Measurements from ENCODE around the gene ARAP1.

ARAP1 gene

DNA sequence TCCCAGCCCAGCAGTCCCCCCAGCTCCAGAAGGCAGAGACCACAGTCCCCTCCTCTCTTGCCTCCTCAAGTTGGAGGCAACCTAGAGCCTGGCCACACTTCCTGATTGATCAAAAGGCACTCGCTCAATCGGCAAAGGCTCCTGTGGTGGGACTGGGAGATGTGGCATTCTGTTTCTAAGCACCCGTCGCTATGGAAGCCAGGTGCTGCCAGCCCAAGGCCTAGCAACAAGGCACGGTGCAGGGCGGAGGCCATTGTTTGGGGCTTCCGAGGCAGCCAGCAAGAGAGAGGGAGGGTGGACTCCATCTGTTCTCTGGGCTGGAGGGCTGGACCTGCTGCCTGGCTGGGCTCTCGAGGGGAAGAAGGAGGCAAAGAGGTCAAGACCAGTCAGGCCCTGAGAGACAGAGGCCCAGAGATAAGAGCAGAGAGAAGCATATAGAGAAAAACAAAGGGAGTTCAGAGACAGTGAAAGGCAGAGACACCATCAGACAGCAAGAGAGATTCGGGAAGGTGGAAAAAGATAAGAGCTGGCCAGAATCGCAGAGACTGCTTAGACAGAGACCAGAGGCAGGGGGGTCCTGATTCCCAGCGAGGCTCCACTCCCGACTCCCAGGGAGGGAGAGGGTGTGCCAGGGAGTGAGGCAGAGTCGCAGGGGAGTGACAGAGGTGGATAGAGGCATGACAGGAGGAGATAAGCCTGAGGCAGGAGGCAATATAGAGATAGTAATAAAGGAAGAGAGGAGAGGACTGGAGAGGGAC is 99.2 kb downstream of the ARAP1 start:
- no peak for DNase-seq

DNA sequence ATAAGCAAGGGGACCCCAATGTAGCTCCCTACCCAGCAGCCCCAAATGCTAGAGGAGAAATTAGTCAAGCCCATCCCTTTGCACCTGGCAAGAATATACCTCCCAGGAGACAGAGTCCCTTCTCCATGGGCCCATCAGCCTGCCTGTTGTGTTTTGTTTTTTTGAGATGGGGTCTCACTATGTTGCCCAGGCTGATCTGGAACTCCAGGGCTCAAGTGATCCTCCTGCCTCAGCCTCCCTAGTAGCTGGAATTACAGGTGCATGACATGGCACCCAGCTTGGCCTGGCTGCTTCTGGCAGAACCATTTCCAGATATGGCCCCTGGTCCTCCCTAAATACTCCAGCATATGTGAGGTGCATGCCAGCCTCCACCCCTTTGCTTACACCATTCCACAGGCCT is 100.1 kb downstream of the ARAP1 start:
- DNase-seq, result no peak

DNA sequence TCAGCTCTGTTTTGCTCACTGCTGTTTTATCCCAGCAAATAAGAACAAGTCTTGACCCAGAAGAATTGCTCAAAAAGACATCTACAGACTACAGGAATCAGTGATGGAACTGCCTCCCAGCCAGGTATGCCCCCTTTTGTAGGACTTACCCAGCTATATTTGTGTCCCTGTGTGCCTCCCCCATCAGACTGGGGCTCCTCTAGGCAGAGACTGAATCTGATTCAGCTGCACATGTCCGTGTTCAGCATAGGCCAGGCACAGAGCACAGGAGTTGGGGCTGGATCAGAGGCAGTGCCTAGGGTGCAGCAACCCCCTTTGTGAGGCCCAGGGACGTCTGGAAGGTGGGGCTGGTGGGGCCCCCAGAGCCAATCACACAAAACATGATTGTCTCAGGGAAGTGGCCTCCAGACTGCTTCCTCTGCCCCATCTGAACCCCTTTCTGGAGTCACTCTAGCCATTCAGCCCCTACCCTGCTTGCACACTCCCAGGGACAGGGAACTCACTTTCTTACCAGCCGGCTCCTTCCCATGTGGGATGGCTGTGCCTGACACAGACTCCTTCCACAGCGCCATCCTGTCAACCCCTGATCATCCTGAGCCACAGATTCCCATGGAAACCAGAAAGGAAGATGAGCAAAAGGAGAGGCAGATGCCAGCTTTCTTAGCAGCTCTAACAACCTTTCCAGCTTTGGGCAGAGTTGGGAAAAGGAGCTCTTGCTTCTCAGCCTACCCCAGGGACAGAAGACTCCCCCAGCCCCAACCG is 102.8 kb downstream of the ARAP1 start:
- no peak for DNase-seq

DNA sequence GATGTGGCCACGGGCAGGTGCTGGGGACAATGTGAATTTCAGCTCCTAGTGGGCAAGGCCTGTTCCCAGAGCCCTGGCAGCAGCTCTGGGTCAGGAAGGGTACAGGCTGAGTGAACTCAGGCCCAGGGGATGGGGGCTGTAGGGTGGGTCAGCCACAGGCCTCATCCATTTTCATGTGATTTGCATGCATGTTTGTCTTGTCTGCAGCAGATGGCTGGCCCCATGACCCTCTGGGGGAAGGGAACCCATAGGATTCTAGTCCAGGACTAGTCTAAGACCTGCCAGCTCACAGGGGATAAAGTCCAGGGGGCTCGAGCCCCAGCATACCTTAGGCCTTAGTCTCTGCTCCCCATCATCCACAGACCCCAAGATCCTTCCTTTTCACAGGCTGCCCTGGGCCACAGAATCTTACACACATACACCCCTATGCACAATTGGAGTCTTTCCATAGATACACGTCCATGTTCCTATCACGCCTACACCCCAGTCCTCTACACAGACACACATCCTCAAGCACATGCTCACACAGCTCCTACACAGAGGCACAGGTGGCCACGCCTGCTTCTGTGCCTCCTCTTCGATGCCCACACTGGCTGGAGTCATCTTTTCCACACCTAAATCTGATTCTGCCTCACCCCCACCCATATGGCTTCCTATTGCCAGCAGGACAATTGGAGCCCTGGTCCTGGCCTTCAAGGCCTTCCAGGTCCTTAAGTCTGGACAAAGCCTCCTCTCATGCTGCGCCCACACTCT is 103.6 kb downstream of the ARAP1 start:
- DNase-seq, result no peak

DNA sequence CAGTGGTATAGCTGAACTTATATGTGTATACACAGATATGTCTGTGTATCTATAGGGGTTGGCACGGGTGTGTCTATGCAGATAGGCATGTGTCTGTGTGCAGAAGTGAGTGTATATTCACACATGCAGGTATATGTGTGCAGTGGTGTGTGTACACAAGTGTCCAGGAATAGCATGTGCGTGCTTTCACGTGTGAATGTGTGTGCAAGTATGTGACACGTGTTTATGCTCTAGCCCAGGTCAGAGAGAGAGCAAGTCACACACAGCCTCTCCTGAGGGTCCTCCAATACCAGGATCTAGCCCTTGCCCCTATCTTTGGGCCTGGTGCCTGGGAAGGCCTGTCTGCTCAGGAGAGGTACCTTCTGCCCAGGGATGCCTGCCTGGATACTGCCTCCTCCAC is 104.3 kb downstream of the ARAP1 start:
- DNase-seq, result no peak

DNA sequence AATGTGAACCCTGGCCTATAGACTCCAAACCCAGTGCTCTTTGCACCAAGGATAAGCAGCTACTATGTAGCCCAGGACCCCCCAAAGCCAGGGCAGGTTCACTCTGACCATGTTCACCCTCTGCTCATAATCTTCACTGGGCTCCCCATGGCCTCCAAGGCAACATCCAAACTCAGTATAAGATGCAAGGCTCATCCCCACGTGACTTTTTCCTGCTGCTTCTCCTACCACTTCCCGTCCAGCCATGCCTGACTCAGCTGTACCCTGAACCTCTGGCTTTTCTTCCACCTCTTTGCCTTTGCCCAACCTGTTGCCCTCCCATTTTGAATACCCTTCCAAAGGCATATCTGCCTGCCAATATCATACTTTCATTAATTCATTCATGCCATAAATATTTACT is 105.7 kb downstream of the ARAP1 start:
- DNase-seq, result no peak

DNA sequence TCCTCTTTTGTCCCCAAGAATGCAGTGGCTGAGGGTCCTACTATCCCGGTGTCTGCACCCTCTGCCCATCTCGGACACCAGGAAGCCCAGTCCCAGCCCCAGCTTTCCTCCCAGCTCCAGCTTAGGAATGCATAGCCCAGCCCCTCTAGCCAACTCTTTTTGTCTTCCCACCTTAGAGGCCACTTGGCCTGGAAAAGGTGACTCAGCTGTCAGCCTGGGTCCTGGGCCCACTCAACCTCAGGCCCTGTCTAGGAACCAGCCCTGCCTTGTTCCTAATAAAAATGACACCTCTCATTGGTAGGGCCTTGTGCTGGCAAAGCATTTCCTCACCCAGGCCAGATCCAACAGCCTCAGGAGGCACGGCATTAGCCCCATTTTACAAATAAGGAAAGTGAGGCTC is 106.2 kb downstream of the ARAP1 start:
- DNase-seq, result peak; percentile 89

DNA sequence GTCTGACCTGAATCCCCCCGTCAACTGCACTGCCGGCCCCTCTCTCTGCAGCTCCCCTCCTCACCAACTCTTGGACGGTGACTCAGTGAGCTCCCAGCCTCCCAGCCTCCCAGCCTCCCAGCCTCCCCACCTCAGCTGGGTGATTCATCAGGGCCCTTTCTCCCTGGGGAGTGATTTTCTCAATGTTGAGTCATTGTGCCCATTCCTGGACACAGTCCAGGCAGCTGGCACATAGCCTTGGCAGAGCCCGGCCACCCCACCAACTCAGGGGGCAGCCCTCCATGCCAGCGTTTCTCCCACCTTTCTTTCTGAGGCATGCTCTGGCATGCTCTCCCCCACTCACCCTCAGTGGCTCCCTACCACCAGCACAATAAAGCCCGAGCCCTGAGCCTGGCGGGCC is 108.7 kb downstream of the ARAP1 start:
- peak; percentile 63 for DNase-seq

DNA sequence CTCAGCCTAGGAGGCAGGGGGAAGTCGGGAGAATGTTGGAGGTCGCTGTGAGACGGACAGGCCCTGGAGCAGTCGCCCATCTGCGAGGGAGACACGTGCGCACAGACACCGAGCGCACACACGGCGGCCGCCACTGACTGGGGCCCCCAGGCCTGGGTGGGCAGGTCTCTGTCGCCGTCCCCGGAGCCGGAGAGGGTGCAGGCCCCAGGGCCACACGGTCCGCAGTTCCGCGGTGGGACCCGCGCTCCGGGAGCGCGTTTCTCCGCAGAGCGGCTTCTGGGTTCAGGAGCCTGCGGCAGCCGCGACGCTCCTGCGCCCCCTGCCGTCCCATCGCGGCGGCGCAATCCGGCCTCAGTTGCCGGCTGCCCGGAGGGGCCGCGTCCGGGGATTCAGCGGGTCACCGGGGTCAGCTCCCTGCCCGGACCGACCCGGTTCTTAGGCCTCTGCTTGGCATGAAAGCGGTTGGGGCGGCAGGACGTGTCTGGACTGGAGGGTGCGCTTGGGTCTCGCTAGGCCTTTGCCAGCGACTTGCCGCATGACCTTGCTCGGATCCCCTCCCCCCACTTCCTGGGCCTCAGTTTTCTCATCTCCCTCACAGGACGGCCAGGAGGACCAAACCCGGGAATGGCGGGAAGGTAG is 109.2 kb downstream of the ARAP1 start:
- peak; percentile 83 for DNase-seq

DNA sequence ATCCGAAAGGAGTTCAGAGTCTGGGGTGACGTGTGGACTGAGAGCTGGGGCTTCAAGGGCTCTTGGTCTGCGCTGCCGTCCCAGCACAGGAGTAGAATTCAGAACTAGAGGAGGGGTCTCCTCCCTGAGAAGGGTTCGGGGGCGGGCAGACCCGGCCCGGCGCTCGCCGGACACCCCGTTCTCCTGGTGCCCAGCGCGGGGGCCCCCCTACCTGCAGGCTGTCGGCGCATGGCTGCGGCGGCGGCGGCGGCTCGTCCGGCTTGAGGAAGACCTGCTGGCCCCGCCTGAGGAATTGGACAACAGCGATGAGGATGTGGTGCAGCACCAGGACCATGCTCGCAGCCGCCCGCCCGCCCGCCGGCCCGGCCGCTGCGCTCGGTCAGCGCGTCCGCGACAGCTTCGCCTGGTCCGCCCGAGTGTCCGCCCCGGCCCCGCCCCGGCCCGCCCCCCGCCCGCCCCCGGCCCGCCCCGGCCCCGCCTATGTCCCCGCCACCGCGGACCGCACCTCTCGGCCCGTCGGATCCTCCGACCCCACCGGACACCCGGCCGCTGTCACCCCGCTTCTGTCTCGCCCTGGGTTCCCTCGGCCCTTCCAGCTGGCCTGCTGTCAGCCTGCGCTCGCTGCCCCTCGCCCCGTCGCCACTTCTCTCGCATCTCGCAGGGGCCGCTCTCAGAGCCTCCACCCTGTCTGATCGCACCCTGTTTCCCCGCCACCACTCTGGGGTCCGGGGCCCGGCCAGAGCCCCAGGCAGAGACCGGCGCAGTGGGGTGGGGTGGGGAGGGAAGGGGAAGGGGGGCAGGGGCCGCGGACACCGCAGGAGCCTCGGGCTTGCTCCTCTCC is 109.9 kb downstream of the ARAP1 start:
- DNase-seq, result peak; percentile 74

DNA sequence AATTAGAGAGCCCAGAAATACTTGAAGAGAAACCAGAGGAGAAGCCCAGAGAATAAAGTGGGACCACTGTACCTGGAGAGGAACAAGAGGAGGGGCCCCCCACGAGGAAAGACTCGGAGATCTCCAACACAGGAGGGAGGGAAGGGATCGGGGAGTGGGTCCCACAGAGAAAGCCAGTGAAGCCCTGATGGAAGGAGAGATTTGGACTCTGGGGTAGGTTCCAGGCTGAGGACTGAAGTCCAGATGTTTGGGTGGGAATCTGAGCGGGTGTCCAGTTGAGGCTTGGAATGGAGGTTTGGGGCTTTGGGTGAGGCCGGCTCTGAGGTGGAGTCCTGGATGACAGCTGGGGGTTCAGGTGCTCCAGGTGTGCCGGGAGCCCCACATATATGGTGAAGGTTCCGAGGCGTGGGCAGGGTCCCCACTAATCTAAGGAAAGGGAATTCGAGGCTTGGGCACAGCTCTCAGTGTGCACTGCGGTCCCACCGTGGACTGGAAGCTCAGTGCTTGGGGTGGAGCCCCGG is 110.6 kb downstream of the ARAP1 start:
- no peak for DNase-seq

DNA sequence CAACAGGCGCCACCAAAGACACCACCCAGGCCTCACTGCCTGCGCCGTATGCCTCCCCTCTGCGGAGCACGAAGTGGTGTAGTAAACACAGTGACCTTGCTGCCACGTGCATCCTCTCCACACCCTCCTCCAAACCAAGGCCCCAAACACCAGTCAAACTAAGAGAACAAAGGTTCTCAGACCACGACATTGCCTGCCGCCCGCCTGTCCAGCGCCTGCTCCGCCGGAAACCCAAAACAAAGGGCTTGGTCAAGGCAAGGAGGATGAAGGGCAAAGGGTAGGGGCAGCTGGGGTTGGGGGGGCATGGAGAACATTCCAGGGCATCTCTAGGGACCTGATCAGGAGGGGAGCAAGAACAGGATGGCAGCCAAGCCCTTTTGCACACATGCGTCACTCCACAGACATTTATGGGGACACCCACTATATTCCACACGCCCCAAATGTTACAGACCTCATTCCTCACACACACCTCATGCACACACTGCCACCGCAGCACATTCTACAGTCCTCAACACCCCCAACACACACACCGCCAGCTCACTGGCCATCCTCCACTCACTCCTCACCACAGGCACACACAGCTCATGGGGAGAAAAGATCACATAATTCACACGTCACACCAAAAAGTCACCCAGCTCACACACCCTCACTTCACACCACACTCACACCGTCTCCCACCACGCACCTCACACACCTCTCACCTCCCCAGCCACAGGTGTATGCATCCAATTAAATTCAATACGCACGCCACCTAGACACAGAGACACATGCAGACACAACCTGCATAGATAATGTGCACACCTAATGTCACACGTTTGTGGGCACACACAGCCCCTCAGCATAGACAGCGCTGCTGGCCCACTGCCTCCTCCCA is 112.5 kb downstream of the ARAP1 start:
- no peak for DNase-seq

DNA sequence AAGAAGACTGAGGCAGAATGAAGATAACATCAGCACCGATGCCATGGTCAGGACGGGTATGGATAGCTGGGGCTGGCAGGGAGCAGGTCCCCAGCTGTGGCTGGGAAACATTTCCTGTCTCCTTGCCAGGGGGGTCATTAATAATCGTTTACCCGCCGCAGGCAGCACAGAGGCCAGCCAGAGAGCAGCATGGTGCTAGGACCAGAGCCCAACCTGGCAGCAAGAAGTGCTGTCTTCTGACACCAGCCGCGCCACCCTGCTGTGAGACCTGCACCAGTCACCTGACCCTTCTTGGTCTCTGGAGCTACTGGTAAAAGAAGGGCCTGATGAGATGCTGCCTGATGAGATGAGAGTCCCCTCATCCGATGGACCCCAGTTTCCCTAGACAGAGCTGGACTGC is 114.3 kb downstream of the ARAP1 start:
- no peak for DNase-seq

DNA sequence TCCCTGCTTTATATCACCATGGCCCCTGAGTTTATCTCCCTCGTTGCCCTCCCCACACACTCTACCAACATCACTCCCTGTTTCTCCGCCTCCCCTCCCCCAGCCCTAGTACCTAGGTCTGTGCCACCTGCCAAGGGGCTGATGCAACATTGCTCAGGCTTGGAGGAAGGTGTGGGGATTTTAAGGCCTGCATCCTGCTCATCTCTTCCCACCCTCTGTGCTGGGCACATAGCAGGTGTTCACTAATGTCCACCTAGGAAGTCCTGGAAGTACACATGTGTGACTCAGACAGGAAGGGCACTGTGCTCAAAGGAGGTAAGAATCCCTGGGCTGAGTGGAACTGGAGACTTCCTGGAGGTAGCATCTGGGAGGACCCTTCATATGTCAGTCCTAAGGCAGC is 115.0 kb downstream of the ARAP1 start:
- no peak for DNase-seq

DNA sequence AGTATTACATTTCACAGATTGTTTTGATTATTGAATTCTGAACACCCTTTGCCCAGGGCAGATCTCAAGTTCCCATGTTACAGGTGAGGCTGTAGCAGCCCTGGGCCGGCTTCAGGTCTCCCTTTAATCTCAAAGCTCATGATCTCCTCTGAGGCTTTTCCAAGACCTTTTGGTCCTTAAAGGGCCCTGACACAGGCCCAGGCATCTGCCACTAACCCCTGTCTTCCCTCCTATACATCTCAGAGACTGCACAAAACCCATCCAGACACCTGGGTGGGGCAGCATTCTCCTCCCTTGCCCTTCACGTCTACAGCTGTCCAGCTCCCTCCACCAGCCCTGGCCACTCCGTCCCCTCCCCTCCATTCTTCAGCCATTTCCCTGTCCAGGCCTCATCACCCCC is 115.8 kb downstream of the ARAP1 start:
- no peak for DNase-seq

DNA sequence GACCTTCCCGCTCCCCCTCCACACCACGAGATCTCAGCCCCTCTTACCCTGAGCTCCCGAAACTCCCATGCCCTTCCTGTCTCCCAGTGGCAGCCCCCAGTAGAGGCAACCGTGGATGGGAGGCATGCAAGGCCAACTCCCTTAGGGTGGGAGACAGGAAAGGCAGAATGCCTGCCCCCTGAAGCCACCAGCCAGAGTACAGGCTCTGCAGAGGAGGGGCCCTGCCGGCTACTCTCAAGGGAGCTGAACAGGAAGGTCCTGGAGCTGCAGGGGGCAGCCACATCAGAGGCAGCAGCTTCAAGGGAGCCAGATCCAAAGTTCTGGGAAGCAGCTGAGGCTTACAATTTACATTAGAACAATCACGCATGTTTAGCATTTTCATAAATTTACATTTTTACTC is 116.3 kb downstream of the ARAP1 start:
- no peak for DNase-seq

DNA sequence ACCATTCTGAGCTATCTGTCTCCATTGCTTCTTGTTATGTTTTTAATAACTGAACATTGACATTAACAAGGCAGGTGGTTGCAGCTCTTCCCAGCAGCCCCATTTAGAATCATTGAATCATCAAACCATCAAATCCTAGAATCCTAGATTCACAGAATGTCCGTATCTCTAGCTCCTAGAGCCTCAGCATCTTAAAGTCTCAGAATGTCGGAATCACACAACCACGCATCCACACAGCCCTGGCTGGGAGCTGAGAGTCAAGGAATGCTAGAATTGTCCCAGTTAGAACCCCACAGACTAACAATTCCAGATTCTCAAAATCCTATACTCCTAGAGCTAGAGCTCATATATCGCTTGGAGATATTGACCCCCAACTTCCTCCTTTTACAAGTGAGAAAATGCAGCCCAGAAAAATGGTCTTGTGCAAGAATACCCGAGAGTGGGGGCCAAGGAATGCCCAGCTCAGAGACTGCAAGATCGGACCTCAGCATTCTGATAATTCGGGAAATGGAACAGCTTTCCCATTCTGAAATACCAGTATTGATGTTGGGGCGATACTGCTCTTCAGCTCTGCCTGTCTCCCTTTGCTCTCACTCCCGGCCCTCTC is 116.8 kb downstream of the ARAP1 start:
- no peak for DNase-seq
